Neural cell (in vitro differentiated cells): ENCODE data around the gene TNIP1. TPM values are rescaled to one million over a fixed set of nuclear protein-coding genes. Genes with fewer than 3 reads are reported as not detected.

Experiments
- H2AFZ ChIP-seq: fragments of 200-600, 300-800 bp; sonication (generic), shearing (Covaris generic); 2 replicates; pipeline ENCODE4 v1.6.0; 2014; ENCODE audit warnings: low read depth, mild to moderate bottlenecking, antibody characterized with exemption, low read length, moderate library complexity
- H3F3A ChIP-seq: fragments of 200-600 bp; shearing (Covaris generic); 2 replicates; pipeline ENCODE4 v1.6.1; 2016; ENCODE audit warnings: mild to moderate bottlenecking, moderate library complexity, mixed read lengths, antibody characterized with exemption, low read length; ENCODE audit not compliant: insufficient read depth, poor library complexity, severe bottlenecking
- H3K27ac ChIP-seq: fragments of 200-600, 300-800 bp; sonication (generic), shearing (Covaris generic); 2 replicates; pipeline ENCODE4 v1.5.1; 2014; ENCODE audit warnings: mild to moderate bottlenecking, low read length, moderate library complexity
- H3K27me3 ChIP-seq: fragments of 300-800, 200-600 bp; sonication (generic), shearing (Covaris generic); 2 replicates; pipeline ENCODE4 v1.6.0; 2014; ENCODE audit warnings: mild to moderate bottlenecking, low read depth, low read length, moderate library complexity; ENCODE audit not compliant: insufficient read depth
- H3K36me3 ChIP-seq: fragments of 300-800, 200-600 bp; sonication (generic), shearing (Covaris generic); 2 replicates; pipeline ENCODE4 v1.5.1; 2014; ENCODE audit warnings: mild to moderate bottlenecking, antibody characterized with exemption, low read length, moderate library complexity; ENCODE audit not compliant: insufficient read depth
- H3K4me2 ChIP-seq: fragments of 300-800, 200-600 bp; sonication (generic), shearing (Covaris generic); 2 replicates; pipeline ENCODE4 v1.6.0; 2014; ENCODE audit warnings: mild to moderate bottlenecking, low read length
- H3K4me3 ChIP-seq: fragments of 300-800, 200-600 bp; sonication (generic), shearing (Covaris generic); 2 replicates; pipeline ENCODE4 v1.5.1; 2014; ENCODE audit warnings: mild to moderate bottlenecking, low read length, moderate library complexity
- H3K79me2 ChIP-seq: fragments of 200-600 bp; shearing (Covaris generic); replicated peaks from 2 replicates; pipeline ENCODE4 v1.6.0; 2014; ENCODE audit warnings: mild to moderate bottlenecking, low read length, moderate library complexity; ENCODE audit not compliant: insufficient read depth
- H3K9ac ChIP-seq: fragments of 300-800, 200-600 bp; sonication (generic), shearing (Covaris generic); 2 replicates; pipeline ENCODE4 v1.6.1; 2016; ENCODE audit warnings: mild to moderate bottlenecking, low read length, mixed read lengths
- H3K9me2 ChIP-seq: fragments of 200-600 bp; shearing (Covaris generic); 2 replicates; pipeline ENCODE4 v1.6.1; 2016; ENCODE audit warnings: mild to moderate bottlenecking, low read length, mixed read lengths; ENCODE audit not compliant: insufficient read depth
- H3K9me3 ChIP-seq: fragments of 200-600, 300-800 bp; sonication (generic), shearing (Covaris generic); 2 replicates; pipeline ENCODE4 v1.6.1; 2016; ENCODE audit warnings: mild to moderate bottlenecking, mixed run types, low read length, moderate library complexity, mixed read lengths
- H4K20me1 ChIP-seq: fragments of 200-600 bp; shearing (Covaris generic); 2 replicates; pipeline ENCODE4 v1.6.1; 2016; ENCODE audit warnings: mild to moderate bottlenecking, mixed run types; ENCODE audit not compliant: insufficient read depth
- CTCF ChIP-seq: fragments of 450-650 bp; IDR thresholded peaks from 2 replicates; pipeline ENCODE4 v1.5.1; 2014; ENCODE audit warnings: antibody characterized with exemption, mild to moderate bottlenecking, moderate library complexity; ENCODE audit not compliant: poor library complexity, severe bottlenecking
- EP300 ChIP-seq: fragments of 450-650 bp; conservative IDR thresholded peaks from 2 replicates; pipeline ENCODE4 v1.6.1; 2014; ENCODE audit warnings: antibody characterized with exemption, mild to moderate bottlenecking, moderate library complexity; ENCODE audit not compliant: poor library complexity, severe bottlenecking
- EZH2 ChIP-seq: fragments of 200-600, 300-800 bp; shearing (Covaris generic), sonication (generic); IDR thresholded peaks from 2 replicates; pipeline ENCODE4 v1.6.1; 2014; ENCODE audit warnings: antibody characterized with exemption, low read length, borderline replicate concordance, mild to moderate bottlenecking; ENCODE audit not compliant: insufficient read depth, poor library complexity, severe bottlenecking
- MXI1 ChIP-seq: fragments of 450-650 bp; conservative IDR thresholded peaks from 2 replicates; pipeline ENCODE4 v1.6.1; 2014; ENCODE audit warnings: antibody characterized with exemption, mild to moderate bottlenecking; ENCODE audit not compliant: poor library complexity, severe bottlenecking
- RAD21 ChIP-seq: fragments of 450-650 bp; conservative IDR thresholded peaks from 2 replicates; pipeline ENCODE4 v1.6.1; 2014; ENCODE audit warnings: antibody characterized with exemption, mild to moderate bottlenecking, moderate library complexity
- REST ChIP-seq: IDR thresholded peaks from 2 replicates; pipeline ENCODE4 v1.6.1; 2012; ENCODE audit warnings: borderline replicate concordance
- polyA plus RNA-seq: library from polyadenylated mRNA; depleted of rRNA; stranded (reverse); fragments of >200 nt; gene quantifications from 2 replicates; pipeline ENCODE4 v1.2.3, GENCODE V29; 2014

Gene TNIP1
- polyA plus RNA-seq, 1 donor from 2014 or later = 3.3 TPM

GRCh38 chr5:151008210-151008491, 72.7 kb downstream of the TNIP1 start:
- Histone ChIP-seq H4K20me1 (no peaks in the 10 kb centered on the region), H3K9me2 (no peaks in the 10 kb centered on the region), H3K27ac (no peak overlapping the region), H3K36me3 (no peaks in the 10 kb centered on the region), H3F3A (no peaks in the 10 kb centered on the region), H3K4me3 (no peak overlapping the region), H3K27me3 (no peaks in the 10 kb centered on the region), H2AFZ (no peak overlapping the region), H3K9me3 (no peaks in the 10 kb centered on the region), H3K79me2 (no peaks in the 10 kb centered on the region), H3K4me2 (no peak overlapping the region), H3K9ac (no peak overlapping the region)
- TF ChIP-seq EP300 = no peak
- TF ChIP-seq REST = no peak
- no peak for TF ChIP-seq MXI1

GRCh38 chr5:151007430-151008209, 73.2 kb downstream of the TNIP1 start:
- no peak overlapping the region for H3K4me3 ChIP-seq

More at GRCh38 chr5:151007430-151008209, 73.2 kb downstream of the TNIP1 start:
- no peaks in the 10 kb centered on the region for H3K9me3 ChIP-seq
- H3K79me2 ChIP-seq = no peaks in the 10 kb centered on the region
- TF ChIP-seq CTCF (no peak), EZH2 (no peak), RAD21 (no peak)
- no peaks in the 10 kb centered on the region for H3F3A ChIP-seq
- no peaks in the 10 kb centered on the region for H3K36me3 ChIP-seq
- no peak overlapping the region for H3K9ac ChIP-seq
- H2AFZ ChIP-seq = no peak overlapping the region
- no peaks in the 10 kb centered on the region for H3K27me3 ChIP-seq
- no peaks in the 10 kb centered on the region for H3K9me2 ChIP-seq
- H4K20me1 ChIP-seq = no peaks in the 10 kb centered on the region
- no peak overlapping the region for H3K27ac ChIP-seq
- H3K4me2 ChIP-seq = no peak overlapping the region
